A549 (cell line): Measurements from ENCODE around the gene KCNQ1. TPM values are rescaled to one million over a fixed set of nuclear protein-coding genes. Genes with fewer than 3 reads are reported as not detected.

ENCODE experiments used
- ATAC-seq, 2 experiments: fragments of 200-7000 bp in 1 of 2; fragments of >200 bp in 1 of 2; cut with Nextera tagmentation in 1 of 2; cut with Tn5 transposase in 1 of 2; 3 replicates each; pipeline versions ENCODE4 v1.8.0 to v1.9.1; 2018 to 2020; ENCODE audit warnings: mild to moderate bottlenecking in 1 of 2, moderate library complexity in 1 of 2
- CTCF ChIA-PET: fragments of 300-600 bp; sonication (Branson Sonifier 250); formaldehyde crosslinking; extraction: SDS; loops from one replicate; lab custom pipeline; 2021; ENCODE audit warnings: antibody characterized with exemption, inconsistent platforms; lab: Yijun Ruan, JAX
- POLR2A ChIA-PET: fragments of 350-600 bp; formaldehyde crosslinking; extraction: SDS; loops from one replicate; lab custom pipeline; 2021; ENCODE audit warnings: antibody characterized with exemption, inconsistent platforms; lab: Yijun Ruan, JAX
- DNase-seq, 2 experiments: peaks; one replicate each; pipeline versions ENCODE4 v3.0.0 to v3.0.0-alpha.2; 2011 to 2016; ENCODE audit warnings: low read depth in 1 of 2, low spot score in 1 of 2
- FAIRE-seq: peaks from 2 replicates; lab custom pipeline; 2011; peaks lifted over from hg19 to GRCh38; lab: Jason Lieb, UNC
- H3K27ac ChIP-seq, 2 experiments: fragments of >200 bp; sonication (Bioruptor Twin); formaldehyde crosslinking; 3 replicates each; pipeline ENCODE4 v1.5.1; 2016 to 2017
- H3K4me1 ChIP-seq: fragments of >200 bp; sonication (Bioruptor Twin); formaldehyde crosslinking; 3 replicates; pipeline ENCODE4 v1.6.1; 2016
- H3K4me2 ChIP-seq: fragments of >200 bp; sonication (Bioruptor Twin); formaldehyde crosslinking; 3 replicates; pipeline ENCODE4 v1.6.1; 2016
- H3K4me3 ChIP-seq: fragments of >200 bp; sonication (Bioruptor Twin); formaldehyde crosslinking; 3 replicates; pipeline ENCODE4 v1.5.1; 2016
- H3K9me3 ChIP-seq: fragments of >200 bp; sonication (Bioruptor Twin); formaldehyde crosslinking; 3 replicates; pipeline ENCODE4 v1.6.1; 2016
- CBX8 ChIP-seq: fragments of 200-600 bp; sonication (generic); IDR thresholded peaks from 2 replicates; pipeline ENCODE4 v1.6.1; 2016
- CEBPB ChIP-seq, 2 experiments: fragments of >200 bp in 1 of 2; sonication (Bioruptor Twin) in 1 of 2; formaldehyde crosslinking in 1 of 2; IDR thresholded peaks; 2 replicates each; pipeline ENCODE4 v1.6.1; 2012 to 2016
- CHD4 ChIP-seq: fragments of 200-600 bp; sonication (generic); IDR thresholded peaks from 2 replicates; pipeline ENCODE4 v1.6.1; 2016; ENCODE audit warnings: antibody characterized with exemption, mild to moderate bottlenecking, borderline replicate concordance
- CTCF ChIP-seq: fragments of >200 bp; sonication (Bioruptor Twin); formaldehyde crosslinking; IDR thresholded peaks from 3 replicates; pipeline ENCODE4 v1.5.1; 2016
- E2F6 ChIP-seq: IDR thresholded peaks from 2 replicates; pipeline ENCODE4 v1.6.1; 2012; ENCODE audit warnings: low read depth, borderline replicate concordance
- EHMT2 ChIP-seq: fragments of 200-600 bp; sonication (generic); IDR thresholded peaks from 2 replicates; pipeline ENCODE4 v1.6.1; 2016; ENCODE audit warnings: antibody characterized with exemption, low read depth, mild to moderate bottlenecking, moderate library complexity
- ESRRA ChIP-seq: fragments of 150-350 bp; IDR thresholded peaks from 2 replicates; pipeline ENCODE4 v1.6.1; 2014; ENCODE audit warnings: mild to moderate bottlenecking, low read length, borderline replicate concordance
- FOXS1 ChIP-seq: fragments of 250-450 bp; sonication (Bioruptor Pico); IDR thresholded peaks from 2 replicates; pipeline ENCODE4 v1.5.0; 2020; ENCODE audit warnings: mild to moderate bottlenecking, moderate library complexity
- GATA3 ChIP-seq: IDR thresholded peaks from 2 replicates; pipeline ENCODE4 v1.6.1; 2012; ENCODE audit warnings: borderline replicate concordance
- HOXB13 ChIP-seq: fragments of 250-450 bp; sonication (Bioruptor Pico); IDR thresholded peaks from 2 replicates; pipeline ENCODE4 v1.5.0; 2020; ENCODE audit warnings: low read depth, mild to moderate bottlenecking, moderate library complexity
- JUNB ChIP-seq: fragments of >200 bp; sonication (Bioruptor Twin); formaldehyde crosslinking; IDR thresholded peaks from 2 replicates; pipeline ENCODE4 v1.6.1; 2016
- MAFK ChIP-seq: fragments of 450-650 bp; IDR thresholded peaks from 2 replicates; pipeline ENCODE4 v1.6.1; 2014; ENCODE audit not compliant: partially characterized antibody
- MAX ChIP-seq: IDR thresholded peaks from 2 replicates; pipeline ENCODE4 v1.6.1; 2012
- NPAS2 ChIP-seq: fragments of 250-450 bp; sonication (Bioruptor Pico); IDR thresholded peaks from 2 replicates; pipeline ENCODE4 v1.8.0; 2022; ENCODE audit warnings: mild to moderate bottlenecking, moderate library complexity, borderline replicate concordance
- PBX3 ChIP-seq: IDR thresholded peaks from 2 replicates; pipeline ENCODE4 v1.6.1; 2012
- RAD21 ChIP-seq, 2 experiments: fragments of >200 bp in 1 of 2; sonication (Bioruptor Twin) in 1 of 2; formaldehyde crosslinking in 1 of 2; IDR thresholded peaks in 1 of 2; conservative IDR thresholded peaks in 1 of 2; 2 replicates in 1 of 2; 3 replicates in 1 of 2; pipeline ENCODE4 v1.6.1; 2012 to 2018; ENCODE audit warnings: inconsistent platforms in 1 of 2
- REST ChIP-seq: fragments of 200-600 bp; sonication (generic); IDR thresholded peaks from 2 replicates; pipeline ENCODE4 v1.6.1; 2016; ENCODE audit warnings: antibody characterized with exemption, mild to moderate bottlenecking, moderate library complexity
- RFX5 ChIP-seq: fragments of 450-650 bp; IDR thresholded peaks from 2 replicates; pipeline ENCODE4 v1.7.1; 2014; ENCODE audit warnings: antibody characterized with exemption, mild to moderate bottlenecking, moderate library complexity
- RNF2 ChIP-seq: fragments of 200-600 bp; sonication (generic); IDR thresholded peaks from 2 replicates; pipeline ENCODE4 v1.6.1; 2016; ENCODE audit warnings: low read depth, mild to moderate bottlenecking, antibody characterized with exemption, moderate library complexity, borderline replicate concordance
- SMC3 ChIP-seq: fragments of >200 bp; sonication (Bioruptor Twin); formaldehyde crosslinking; IDR thresholded peaks from 3 replicates; pipeline ENCODE4 v1.6.1; 2018; ENCODE audit warnings: inconsistent platforms
- SREBF2 ChIP-seq: fragments of 450-650 bp; IDR thresholded peaks from 2 replicates; pipeline ENCODE4 v1.6.1; 2014; ENCODE audit warnings: mild to moderate bottlenecking, moderate library complexity
- TP53 ChIP-seq: fragments of 250-450 bp; sonication (Bioruptor Pico); IDR thresholded peaks from 2 replicates; pipeline ENCODE4 v1.5.0; 2021; ENCODE audit warnings: mild to moderate bottlenecking, moderate library complexity
- USF2 ChIP-seq: fragments of 450-650 bp; IDR thresholded peaks from 2 replicates; pipeline ENCODE4 v1.6.1; 2014; ENCODE audit warnings: antibody characterized with exemption
- ZFP36 ChIP-seq: fragments of 450-650 bp; IDR thresholded peaks from 2 replicates; pipeline ENCODE4 v1.6.1; 2014; ENCODE audit warnings: borderline replicate concordance; ENCODE audit not compliant: partially characterized antibody
- ZNF302 ChIP-seq: fragments of 250-450 bp; sonication (Bioruptor Pico); IDR thresholded peaks from 2 replicates; pipeline ENCODE4 v1.9.0; 2021; ENCODE audit warnings: inconsistent platforms, mild to moderate bottlenecking, moderate library complexity
- WGBS: methylation state at CpG from one replicate; pipeline ENCODE4 v1.1.6; 2017; ENCODE audit errors: missing lambda C conversion rate; 5-methylcytosine and 5-hydroxymethylcytosine counted together
- polyA plus RNA-seq, 4 experiments: library from polyadenylated mRNA; depleted of rRNA in 3 of 4; stranded (reverse); fragments of >200 nt; fragmentation: RNase III in 1 of 4; extraction: RNeasy Plus Mini Kit Qiagen cat#74134 plus additional on column Dnase treatment in 1 of 4; gene quantifications; 2 replicates in 3 of 4; 3 replicates in 1 of 4; pipeline ENCODE4 v1.2.3, GENCODE V29; 2011 to 2017

The KCNQ1 gene
- polyA plus RNA-seq, 2 of the 4 experiments (the other 2 are of a cell fraction), result 0.14 to 0.17 TPM

- ChIA-PET POLR2A (interaction anchor here (0.5 kb wide), 1 partner anchor 41 kb away, joined by 3 read pairs; no protein-coding TSS in a partner anchor), CTCF (interaction anchor here (0.7 to 31.0 kb wide), 37 partner anchors 9 to 484 kb away, joined by 3 to 903 read pairs (median 10); partner anchors contain the start of genes C11orf21, CD81, TH and TSPAN32)
- H3K27ac ChIP-seq, result no peak overlapping the region
- WGBS, result 53% methylated on average over 20 of the region's 21 CpGs
- H3K4me2 ChIP-seq, result no peak overlapping the region
- TF ChIP-seq USF2 (no peak), ESRRA (no peak), ZFP36 (no peak), MAFK (no peak), CEBPB (IDR thresholded peaks at IDR 0.05) (no peak)
- H3K4me1 ChIP-seq, result no peaks in the 10 kb centered on the region
- DNase-seq, result no peak
- H3K9me3 ChIP-seq, result no peaks in the 10 kb centered on the region
- no peak for FAIRE-seq
- no peak for ATAC-seq
- no peak overlapping the region for H3K4me3 ChIP-seq
These were observed 26.0 kb upstream of the KCNQ1 start for GRCh38 chr11:2418693-2419360.

- FAIRE-seq (no peak), DNase-seq (peak; percentile 79 to 85), ATAC-seq (peak; percentile 58 to 83)
- Histone ChIP-seq H3K4me1 (no peaks in the 10 kb centered on the region), H3K4me2 (peak overlapping the region; percentile 52), H3K27ac (peak overlapping the region in 1 of 2 experiments; percentile 62; a peak in 3 of 6 replicates), H3K9me3 (no peaks in the 10 kb centered on the region), H3K4me3 (no peak overlapping the region)
- POLR2A ChIA-PET, result interaction anchor here (0.5 kb wide), 1 partner anchor 42 kb away, joined by 3 read pairs; no protein-coding TSS in a partner anchor
- 30% methylated on average over 24 of the region's 36 CpGs for WGBS
- CTCF ChIA-PET, result interaction anchor here (0.7 to 31.0 kb wide), 59 partner anchors 12 to 676 kb away, joined by 3 to 903 read pairs (median 6); partner anchors contain the start of genes C11orf21, CD81, TH and TSPAN32
- peak; percentile 77 to 85 for TF ChIP-seq RAD21 (conservative IDR thresholded peaks at IDR 0.05 in 1 of 2, IDR thresholded peaks at IDR 0.05 in 1 of 2)
- TF ChIP-seq MAX, result no peak
- TF ChIP-seq FOXS1 (CRISPR knock-in tag), result no peak
- TF ChIP-seq REST, result no peak
- no peak for TF ChIP-seq PBX3
- no peak for TF ChIP-seq TP53 (CRISPR knock-in tag)
- TF ChIP-seq RFX5, result no peak
- peak; percentile 84 for TF ChIP-seq SMC3
- TF ChIP-seq NPAS2 (CRISPR knock-in tag), result no peak
- TF ChIP-seq SREBF2, result no peak
- TF ChIP-seq CHD4, result no peak
- no peak for TF ChIP-seq HOXB13 (CRISPR knock-in tag)
- TF ChIP-seq JUNB, result no peak
- peak; percentile 84 for TF ChIP-seq CTCF
- TF ChIP-seq E2F6, result no peak
- no peak for TF ChIP-seq RNF2
- no peak for TF ChIP-seq EHMT2
- TF ChIP-seq ZNF302, result no peak
- TF ChIP-seq CBX8, result no peak
- no peak for TF ChIP-seq GATA3
These were observed 24.9 kb upstream of the KCNQ1 start for GRCh38 chr11:2419638-2420501.
